Neural progenitor cell (in vitro differentiated cells): Measurements from ENCODE around the gene HTR6.

Experiments used
- CTCF ChIP-seq: fragments of 200-600 bp; sonication (generic); IDR thresholded peaks from 2 replicates; pipeline ENCODE4 v1.5.1; 2017; ENCODE audit warnings: antibody characterized with exemption, mild to moderate bottlenecking
- EZH2 ChIP-seq: fragments of 200-600 bp; sonication (generic); IDR thresholded peaks from 2 replicates; pipeline ENCODE4 v1.6.1; 2017; ENCODE audit warnings: antibody characterized with exemption, mild to moderate bottlenecking, moderate library complexity

GRCh38 chr1:19648689-19649088 lies 16.0 kb upstream of the HTR6 start:
- peak; percentile 46 for TF ChIP-seq CTCF
- TF ChIP-seq EZH2 = no peak
